Measurements from ENCODE around the gene POPDC3. TPM values are rescaled to one million over a fixed set of nuclear protein-coding genes. Genes with fewer than 3 reads are reported as not detected.

POPDC3 gene
- polyA plus RNA-seq, 1 donor from 2014 or later, result not detected

DNA sequence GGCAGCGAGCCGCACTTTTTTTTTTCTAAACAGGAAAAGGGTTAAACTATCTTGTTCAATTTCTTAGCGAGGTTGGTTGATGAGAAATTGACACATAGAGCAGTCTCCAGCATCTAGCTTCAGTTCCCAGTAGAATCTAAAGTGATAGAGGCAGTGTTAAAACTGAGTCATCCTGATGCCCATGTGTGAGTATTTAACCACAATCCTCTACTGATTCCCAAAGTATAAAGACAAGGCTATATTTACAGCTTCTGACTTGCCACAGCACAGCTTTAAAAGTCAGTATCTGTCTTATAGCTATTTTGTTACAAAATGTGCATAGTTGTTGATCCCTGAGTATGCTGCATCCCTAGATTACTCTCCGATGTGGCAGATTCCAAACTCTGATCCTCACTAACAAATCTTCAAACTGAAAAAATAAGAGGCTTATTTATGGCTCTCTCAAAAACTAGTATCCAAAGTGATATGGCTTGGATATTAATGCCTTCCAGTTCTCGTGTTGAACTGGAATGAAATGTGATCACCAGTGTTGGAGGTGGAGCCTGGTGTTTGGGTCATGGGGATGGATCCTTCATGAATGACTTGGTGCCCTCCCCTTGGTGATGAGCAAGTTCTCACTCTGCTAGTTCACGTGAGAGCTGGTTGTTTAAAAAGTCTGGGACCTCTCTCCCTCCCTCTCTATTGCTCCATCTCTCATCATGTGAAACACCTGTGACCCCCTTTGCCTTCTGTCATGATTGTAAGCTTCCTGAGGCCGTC is 13.1 kb upstream of the POPDC3 start:
- TF ChIP-seq EP300 (conservative IDR thresholded peaks at IDR 0.05; ENCODE audit: poor library complexity, severe bottlenecking), result no peak
- no peak for TF ChIP-seq MXI1 (conservative IDR thresholded peaks at IDR 0.05; ENCODE audit: poor library complexity, severe bottlenecking)
- no peak for TF ChIP-seq POLR2AphosphoS5 (IDR thresholded peaks at IDR 0.05)
- TF ChIP-seq, protein P1, sequence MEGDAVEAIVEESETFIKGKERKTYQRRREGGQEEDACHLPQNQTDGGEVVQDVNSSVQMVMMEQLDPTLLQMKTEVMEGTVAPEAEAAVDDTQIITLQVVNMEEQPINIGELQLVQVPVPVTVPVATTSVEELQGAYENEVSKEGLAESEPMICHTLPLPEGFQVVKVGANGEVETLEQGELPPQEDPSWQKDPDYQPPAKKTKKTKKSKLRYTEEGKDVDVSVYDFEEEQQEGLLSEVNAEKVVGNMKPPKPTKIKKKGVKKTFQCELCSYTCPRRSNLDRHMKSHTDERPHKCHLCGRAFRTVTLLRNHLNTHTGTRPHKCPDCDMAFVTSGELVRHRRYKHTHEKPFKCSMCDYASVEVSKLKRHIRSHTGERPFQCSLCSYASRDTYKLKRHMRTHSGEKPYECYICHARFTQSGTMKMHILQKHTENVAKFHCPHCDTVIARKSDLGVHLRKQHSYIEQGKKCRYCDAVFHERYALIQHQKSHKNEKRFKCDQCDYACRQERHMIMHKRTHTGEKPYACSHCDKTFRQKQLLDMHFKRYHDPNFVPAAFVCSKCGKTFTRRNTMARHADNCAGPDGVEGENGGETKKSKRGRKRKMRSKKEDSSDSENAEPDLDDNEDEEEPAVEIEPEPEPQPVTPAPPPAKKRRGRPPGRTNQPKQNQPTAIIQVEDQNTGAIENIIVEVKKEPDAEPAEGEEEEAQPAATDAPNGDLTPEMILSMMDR (IDR thresholded peaks at IDR 0.05; ENCODE audit: poor library complexity, severe bottlenecking), result no peak
- no peak for TF ChIP-seq TAF1 (IDR thresholded peaks at IDR 0.05; ENCODE audit: low read depth)
- TF ChIP-seq SMC3 (conservative IDR thresholded peaks at IDR 0.05; ENCODE audit: poor library complexity), result no peak
- TF ChIP-seq, protein P2, sequence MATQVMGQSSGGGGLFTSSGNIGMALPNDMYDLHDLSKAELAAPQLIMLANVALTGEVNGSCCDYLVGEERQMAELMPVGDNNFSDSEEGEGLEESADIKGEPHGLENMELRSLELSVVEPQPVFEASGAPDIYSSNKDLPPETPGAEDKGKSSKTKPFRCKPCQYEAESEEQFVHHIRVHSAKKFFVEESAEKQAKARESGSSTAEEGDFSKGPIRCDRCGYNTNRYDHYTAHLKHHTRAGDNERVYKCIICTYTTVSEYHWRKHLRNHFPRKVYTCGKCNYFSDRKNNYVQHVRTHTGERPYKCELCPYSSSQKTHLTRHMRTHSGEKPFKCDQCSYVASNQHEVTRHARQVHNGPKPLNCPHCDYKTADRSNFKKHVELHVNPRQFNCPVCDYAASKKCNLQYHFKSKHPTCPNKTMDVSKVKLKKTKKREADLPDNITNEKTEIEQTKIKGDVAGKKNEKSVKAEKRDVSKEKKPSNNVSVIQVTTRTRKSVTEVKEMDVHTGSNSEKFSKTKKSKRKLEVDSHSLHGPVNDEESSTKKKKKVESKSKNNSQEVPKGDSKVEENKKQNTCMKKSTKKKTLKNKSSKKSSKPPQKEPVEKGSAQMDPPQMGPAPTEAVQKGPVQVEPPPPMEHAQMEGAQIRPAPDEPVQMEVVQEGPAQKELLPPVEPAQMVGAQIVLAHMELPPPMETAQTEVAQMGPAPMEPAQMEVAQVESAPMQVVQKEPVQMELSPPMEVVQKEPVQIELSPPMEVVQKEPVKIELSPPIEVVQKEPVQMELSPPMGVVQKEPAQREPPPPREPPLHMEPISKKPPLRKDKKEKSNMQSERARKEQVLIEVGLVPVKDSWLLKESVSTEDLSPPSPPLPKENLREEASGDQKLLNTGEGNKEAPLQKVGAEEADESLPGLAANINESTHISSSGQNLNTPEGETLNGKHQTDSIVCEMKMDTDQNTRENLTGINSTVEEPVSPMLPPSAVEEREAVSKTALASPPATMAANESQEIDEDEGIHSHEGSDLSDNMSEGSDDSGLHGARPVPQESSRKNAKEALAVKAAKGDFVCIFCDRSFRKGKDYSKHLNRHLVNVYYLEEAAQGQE (IDR thresholded peaks at IDR 0.05; ENCODE audit: borderline replicate concordance), result no peak
- no peak for TF ChIP-seq EZH2 (IDR thresholded peaks at IDR 0.05; ENCODE audit: borderline replicate concordance, insufficient read depth, low read length, poor library complexity, severe bottlenecking)
- TF ChIP-seq RAD21 (conservative IDR thresholded peaks at IDR 0.05), result no peak
- H3K4me3 ChIP-seq (ENCODE audit: low read length), result no peak overlapping the region
- H4K20me1 ChIP-seq (ENCODE audit: insufficient read depth), result no peaks in the 10 kb centered on the region
- no peaks in the 10 kb centered on the region for H3K79me2 ChIP-seq (replicated peaks; ENCODE audit: insufficient read depth, low read length)
- H3K27ac ChIP-seq (ENCODE audit: low read length), result no peak overlapping the region
- no peaks in the 10 kb centered on the region for H3F3A ChIP-seq (ENCODE audit: insufficient read depth, low read length, poor library complexity, severe bottlenecking)
- no peaks in the 10 kb centered on the region for H3K9me2 ChIP-seq (ENCODE audit: insufficient read depth, low read length)
- no peaks in the 10 kb centered on the region for H3K27me3 ChIP-seq (ENCODE audit: insufficient read depth, low read depth, low read length)
- no peaks in the 10 kb centered on the region for H3K36me3 ChIP-seq (ENCODE audit: insufficient read depth, low read length)
- no peaks in the 10 kb centered on the region for H3K9me3 ChIP-seq (ENCODE audit: low read length)
- no peak overlapping the region for H2AFZ ChIP-seq (ENCODE audit: low read depth, low read length)
- H3K9ac ChIP-seq (ENCODE audit: low read length), result no peak overlapping the region
- H3K4me2 ChIP-seq (ENCODE audit: low read length), result no peak overlapping the region

DNA sequence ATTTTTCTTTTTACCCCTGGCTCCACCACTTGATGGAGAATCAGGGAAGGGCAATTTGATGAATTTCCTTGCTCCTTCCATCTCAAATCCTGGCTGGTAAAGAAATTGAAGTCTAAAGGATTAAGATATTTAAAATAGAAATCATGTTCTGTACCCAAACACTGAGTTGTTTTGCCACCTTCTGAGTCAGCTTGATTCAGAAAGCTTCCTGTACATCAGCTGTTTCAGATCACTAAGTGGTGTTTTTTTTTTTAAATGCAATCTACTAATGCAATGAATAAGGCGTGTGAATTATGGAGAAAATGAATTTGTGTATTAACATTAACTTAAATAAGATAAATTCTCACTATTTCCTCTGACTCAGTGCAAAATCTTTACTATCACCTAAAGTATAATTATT is 11.5 kb upstream of the POPDC3 start:
- no peak overlapping the region for H3K4me2 ChIP-seq (ENCODE audit: low read length)
- no peaks in the 10 kb centered on the region for H4K20me1 ChIP-seq (ENCODE audit: insufficient read depth)

More for the DNA sequence above, 11.5 kb upstream of the POPDC3 start:
- no peaks in the 10 kb centered on the region for H3K9me3 ChIP-seq (ENCODE audit: low read length)
- H3K79me2 ChIP-seq (replicated peaks; ENCODE audit: insufficient read depth, low read length), result no peaks in the 10 kb centered on the region
- no peaks in the 10 kb centered on the region for H3K9me2 ChIP-seq (ENCODE audit: insufficient read depth, low read length)
- no peaks in the 10 kb centered on the region for H3F3A ChIP-seq (ENCODE audit: insufficient read depth, low read length, poor library complexity, severe bottlenecking)
- no peak overlapping the region for H2AFZ ChIP-seq (ENCODE audit: low read depth, low read length)
- no peak for TF ChIP-seq RAD21 (conservative IDR thresholded peaks at IDR 0.05)
- TF ChIP-seq EZH2 (IDR thresholded peaks at IDR 0.05; ENCODE audit: borderline replicate concordance, insufficient read depth, low read length, poor library complexity, severe bottlenecking), result no peak
- TF ChIP-seq EP300 (conservative IDR thresholded peaks at IDR 0.05; ENCODE audit: poor library complexity, severe bottlenecking), result no peak
- no peak for TF ChIP-seq MXI1 (conservative IDR thresholded peaks at IDR 0.05; ENCODE audit: poor library complexity, severe bottlenecking)
- TF ChIP-seq, protein P2 (IDR thresholded peaks at IDR 0.05; ENCODE audit: borderline replicate concordance), result no peak
- no peak for TF ChIP-seq SMC3 (conservative IDR thresholded peaks at IDR 0.05; ENCODE audit: poor library complexity)
- no peak for TF ChIP-seq POLR2AphosphoS5 (IDR thresholded peaks at IDR 0.05)
- TF ChIP-seq, protein P1 (IDR thresholded peaks at IDR 0.05; ENCODE audit: poor library complexity, severe bottlenecking), result no peak
- TF ChIP-seq TAF1 (IDR thresholded peaks at IDR 0.05; ENCODE audit: low read depth), result no peak
- H3K36me3 ChIP-seq (ENCODE audit: insufficient read depth, low read length), result no peaks in the 10 kb centered on the region
- no peak overlapping the region for H3K9ac ChIP-seq (ENCODE audit: low read length)
- H3K4me3 ChIP-seq (ENCODE audit: low read length), result no peak overlapping the region
- H3K27me3 ChIP-seq (ENCODE audit: insufficient read depth, low read depth, low read length), result no peaks in the 10 kb centered on the region
- H3K27ac ChIP-seq (ENCODE audit: low read length), result no peak overlapping the region
